Measurements from ENCODE around the gene PLPPR5. TPM values are rescaled to one million over a fixed set of nuclear protein-coding genes. Genes with fewer than 3 reads are reported as not detected.

PLPPR5 gene
- total RNA-seq, 1 experiment from 2014 or later: not detected

DNA sequence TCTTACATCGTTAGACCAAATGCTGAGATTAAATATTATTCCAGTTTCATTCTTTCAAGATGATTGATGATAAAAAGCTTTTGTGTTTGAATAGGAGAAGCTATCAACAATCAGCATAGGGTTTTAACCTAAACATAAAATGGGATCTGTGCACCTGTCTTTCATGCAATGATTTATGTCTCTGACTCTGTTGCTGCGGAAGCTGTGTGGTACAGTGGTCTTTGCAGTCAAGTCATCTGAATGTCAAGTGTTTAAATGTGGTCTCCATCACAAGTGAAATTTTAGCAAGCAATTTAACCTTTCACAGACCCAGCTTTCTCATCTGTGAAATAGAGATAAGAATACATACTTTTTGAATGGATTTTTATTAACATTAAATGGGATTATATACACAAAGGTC lies 107.2 kb downstream of the PLPPR5 start:
- POLR2A ChIA-PET: no interaction called here
- Histone ChIP-seq H3K27ac (ENCODE audit: low read depth, low read length) (no peak overlapping the region), H3K4me2 (ENCODE audit: low read length) (no peak overlapping the region), H3K79me2 (ENCODE audit: insufficient read depth, low read length) (no peaks in the 10 kb centered on the region), H2AFZ (ENCODE audit: low read depth, low read length, poor library complexity, severe bottlenecking) (no peak overlapping the region), H3K9me2 (ENCODE audit: insufficient read depth) (no peaks in the 10 kb centered on the region), H3K4me1 (ENCODE audit: control insufficient read depth in 1 of 2, insufficient read depth in 2 of 2, low read length in 2 of 2) (no peaks in the 10 kb centered on the region), H3K9ac (ENCODE audit: low read length) (no peak overlapping the region), H3K27me3 (ENCODE audit: insufficient read depth, low read length) (no peaks in the 10 kb centered on the region), H3K36me3 (ENCODE audit: control insufficient read depth in 1 of 2, insufficient read depth in 2 of 2, low read length in 2 of 2) (no peaks in the 10 kb centered on the region), H4K20me1 (ENCODE audit: insufficient read depth) (no peaks in the 10 kb centered on the region), H3K4me3 (replicated peaks in 1 of 2; ENCODE audit: low read depth in 1 of 2, low read length in 2 of 2) (no peak overlapping the region), H3K9me3 (ENCODE audit: control insufficient read depth in 1 of 2, insufficient read depth in 1 of 2, low read depth in 1 of 2, low read length in 2 of 2) (no peaks in the 10 kb centered on the region)
- ATAC-seq: no peak
- no TSS peak for BruUV-seq (replicated peaks)
- CTCF ChIA-PET: no interaction called here
- intact Hi-C loops (cut with micrococcal nuclease): no loop called here
- TF ChIP-seq POLR2A (IDR thresholded peaks at IDR 0.05; ENCODE audit: borderline replicate concordance, extremely low read depth, insufficient read depth, insufficient read length) (no peak), YY1 (IDR thresholded peaks at IDR 0.05; ENCODE audit: extremely low read depth, insufficient replicate concordance, low read depth, low read length) (no peak), SRF (IDR thresholded peaks at IDR 0.05; ENCODE audit: low read depth) (no peak), ZNF274 (IDR thresholded peaks at IDR 0.05; ENCODE audit: low read depth, low read length) (no peak), SP1 (IDR thresholded peaks at IDR 0.05; ENCODE audit: low read depth) (no peak), TCF7L2 (IDR thresholded peaks at IDR 0.05; ENCODE audit: borderline replicate concordance, extremely low read depth, insufficient read depth, insufficient read length) (no peak), ELF1 (IDR thresholded peaks at IDR 0.05; ENCODE audit: borderline replicate concordance, low read depth) (no peak), SIN3A (IDR thresholded peaks at IDR 0.05; ENCODE audit: low read depth) (no peak), EGR1 (IDR thresholded peaks at IDR 0.05; ENCODE audit: low read depth) (no peak), REST (IDR thresholded peaks at IDR 0.05; ENCODE audit: low read depth) (no peak)
- TF ChIP-seq, protein P1, sequence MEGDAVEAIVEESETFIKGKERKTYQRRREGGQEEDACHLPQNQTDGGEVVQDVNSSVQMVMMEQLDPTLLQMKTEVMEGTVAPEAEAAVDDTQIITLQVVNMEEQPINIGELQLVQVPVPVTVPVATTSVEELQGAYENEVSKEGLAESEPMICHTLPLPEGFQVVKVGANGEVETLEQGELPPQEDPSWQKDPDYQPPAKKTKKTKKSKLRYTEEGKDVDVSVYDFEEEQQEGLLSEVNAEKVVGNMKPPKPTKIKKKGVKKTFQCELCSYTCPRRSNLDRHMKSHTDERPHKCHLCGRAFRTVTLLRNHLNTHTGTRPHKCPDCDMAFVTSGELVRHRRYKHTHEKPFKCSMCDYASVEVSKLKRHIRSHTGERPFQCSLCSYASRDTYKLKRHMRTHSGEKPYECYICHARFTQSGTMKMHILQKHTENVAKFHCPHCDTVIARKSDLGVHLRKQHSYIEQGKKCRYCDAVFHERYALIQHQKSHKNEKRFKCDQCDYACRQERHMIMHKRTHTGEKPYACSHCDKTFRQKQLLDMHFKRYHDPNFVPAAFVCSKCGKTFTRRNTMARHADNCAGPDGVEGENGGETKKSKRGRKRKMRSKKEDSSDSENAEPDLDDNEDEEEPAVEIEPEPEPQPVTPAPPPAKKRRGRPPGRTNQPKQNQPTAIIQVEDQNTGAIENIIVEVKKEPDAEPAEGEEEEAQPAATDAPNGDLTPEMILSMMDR (IDR thresholded peaks at IDR 0.05 in 2 of 3, conservative IDR thresholded peaks at IDR 0.05 in 1 of 3; ENCODE audit: borderline replicate concordance in 1 of 3, insufficient read depth in 1 of 3, low read depth in 2 of 3, low read length in 2 of 3): no peak
- DNase-seq (ENCODE audit: low read depth, low spot score): no peak
- RAD21 ChIA-PET (ENCODE audit: low non-redundant PET in 1 of 2, low total read pairs in 2 of 2, uncharacterized antibody in 2 of 2, unreplicated experiment in 2 of 2): no interaction called here
